ENCODE results near the gene INCENP. TPM values are rescaled to one million over a fixed set of nuclear protein-coding genes. Genes with fewer than 3 reads are reported as not detected.

The INCENP gene
- polyA plus RNA-seq, 2 of the 4 experiments (the other 2 are of a cell fraction) = 29.5 to 55.8 TPM

- no peak for TF ChIP-seq FOSL2 (IDR thresholded peaks at IDR 0.05)
- TF ChIP-seq FOSL2 (CRISPR knock-in tag; IDR thresholded peaks at IDR 0.05) = 0 out of 2 replicates have a peak, but pooled peaks have one; percentile 47
- TF ChIP-seq CTCF (IDR thresholded peaks at IDR 0.05) = peak; percentile 96
- TF ChIP-seq CEBPB (IDR thresholded peaks at IDR 0.05) = no peak
- no peak for TF ChIP-seq NFE2L2 (conservative IDR thresholded peaks at IDR 0.05; ENCODE audit: low read length)
- no peak for TF ChIP-seq ZC3H11A (IDR thresholded peaks at IDR 0.05)
- TF ChIP-seq RARB (CRISPR knock-in tag; IDR thresholded peaks at IDR 0.05) = no peak
- no peak for TF ChIP-seq JUNB (IDR thresholded peaks at IDR 0.05)
- TF ChIP-seq MYC (IDR thresholded peaks at IDR 0.05; ENCODE audit: borderline replicate concordance, low read length) = peak; percentile 57; the same call in 1 of the 2 replicates
- TF ChIP-seq ELK1 (IDR thresholded peaks at IDR 0.05; ENCODE audit: low read depth, low read length) = no peak
Observed at GRCh38 chr11:62081378-62082291, 42.2 kb upstream of the INCENP start (continued).

GRCh38 chr11:62082292-62082657, 41.5 kb upstream of the INCENP start:
- peak overlapping the region; percentile 59 for H3K4me2 ChIP-seq
- peak overlapping the region in 1 of 2 experiments; percentile 55; a peak in 1 of 6 replicates for H3K27ac ChIP-seq
- TF ChIP-seq HOXB13 (CRISPR knock-in tag; IDR thresholded peaks at IDR 0.05; ENCODE audit: low read depth) = no peak
- TF ChIP-seq HEYL (CRISPR knock-in tag; IDR thresholded peaks at IDR 0.05) = no peak
- no peak for TF ChIP-seq BHLHE40 (IDR thresholded peaks at IDR 0.05; ENCODE audit: low read depth, low read length)
- TF ChIP-seq RNF2 (IDR thresholded peaks at IDR 0.05; ENCODE audit: borderline replicate concordance, low read depth) = no peak
- TF ChIP-seq RAD21 (conservative IDR thresholded peaks at IDR 0.05 in 1 of 2, IDR thresholded peaks at IDR 0.05 in 1 of 2) = no peak
- no peak for TF ChIP-seq JUN (IDR thresholded peaks at IDR 0.05)
- no peak for TF ChIP-seq HOXA7 (CRISPR knock-in tag; IDR thresholded peaks at IDR 0.05)
- no peak for TF ChIP-seq POLR2AphosphoS2 (conservative IDR thresholded peaks at IDR 0.05; ENCODE audit: low read length)
- TF ChIP-seq MAFK (IDR thresholded peaks at IDR 0.05; ENCODE audit: partially characterized antibody) = no peak
- no peak for TF ChIP-seq FOSL2 (IDR thresholded peaks at IDR 0.05)
- TF ChIP-seq FOSL2 (CRISPR knock-in tag; IDR thresholded peaks at IDR 0.05) = no peak
- no peak for TF ChIP-seq ELK1 (IDR thresholded peaks at IDR 0.05; ENCODE audit: low read depth, low read length)
- TF ChIP-seq ESRRA (IDR thresholded peaks at IDR 0.05; ENCODE audit: borderline replicate concordance, low read length) = no peak
- TF ChIP-seq HES2 (IDR thresholded peaks at IDR 0.05) = no peak
- TF ChIP-seq JUNB (IDR thresholded peaks at IDR 0.05) = no peak
- no peak for TF ChIP-seq FOXS1 (CRISPR knock-in tag; IDR thresholded peaks at IDR 0.05)
- no peak for TF ChIP-seq TP53 (CRISPR knock-in tag; IDR thresholded peaks at IDR 0.05)
- TF ChIP-seq MYC (IDR thresholded peaks at IDR 0.05; ENCODE audit: borderline replicate concordance, low read length) = no peak
- no peak for TF ChIP-seq RFX5 (IDR thresholded peaks at IDR 0.05)
- TF ChIP-seq USF2 (IDR thresholded peaks at IDR 0.05) = no peak
- TF ChIP-seq CBX8 (IDR thresholded peaks at IDR 0.05) = no peak
- H3K4me1 ChIP-seq = peaks cover 9% of the 10 kb centered on the region; the same call in 2 of the 3 replicates
- DNase-seq (ENCODE audit: low read depth in 1 of 2, low spot score in 1 of 2) (no peak), ATAC-seq (no peak), FAIRE-seq (no peak)
- CTCF ChIA-PET = interaction anchor here (0.5 to 20.3 kb wide), 93 partner anchors 10 to 727 kb away, joined by 3 to 406 read pairs (median 6); partner anchors contain the start of genes BEST1, FADS1, FADS2 and FADS3
- WGBS (ENCODE audit: missing lambda C conversion rate) = 19% methylated on average over 7 of the region's 7 CpGs
- no peaks in the 10 kb centered on the region for H3K9me3 ChIP-seq
- no peak overlapping the region for H3K4me3 ChIP-seq
- POLR2A ChIA-PET = interaction anchor here (0.7 to 1.8 kb wide), 7 partner anchors 27 to 285 kb away, joined by 3 to 18 read pairs (median 5); partner anchors contain the start of genes FADS1 and FTH1
